SK-N-SH (cell line): ENCODE measurements around the gene CEP126. TPM values are rescaled to one million over a fixed set of nuclear protein-coding genes. Genes with fewer than 3 reads are reported as not detected.

Experiments used
- CTCF ChIA-PET: fragments of 300-600, 350-600 bp; formaldehyde crosslinking; extraction: SDS; loops from one replicate; lab custom pipeline; 2021; lab: Yijun Ruan, JAX
- POLR2A ChIA-PET: fragments of 350-600 bp; sonication (Branson Sonifier 250); formaldehyde crosslinking; extraction: SDS; loops from one replicate; lab custom pipeline; 2020; ENCODE audit warnings: antibody characterized with exemption, inconsistent platforms; lab: Yijun Ruan, JAX
- DNase-seq: peaks from one replicate; pipeline ENCODE4 v3.0.0; 2012
- H2AFZ ChIP-seq: fragments of 200-600 bp; sonication (generic); 2 replicates; pipeline ENCODE4 v1.8.1; 2016; ENCODE audit warnings: antibody characterized with exemption, mild to moderate bottlenecking, low read depth
- H3F3A ChIP-seq: fragments of 200-600 bp; sonication (generic); replicated peaks from 2 replicates; pipeline ENCODE3; 2016; ENCODE audit warnings: antibody characterized with exemption, mild to moderate bottlenecking; ENCODE audit not compliant: insufficient read depth
- H3K27ac ChIP-seq, 2 experiments: fragments of 200-500 bp in 1 of 2; fragments of 200-600 bp in 1 of 2; sonication (Bioruptor generic) in 1 of 2; sonication (generic), shearing (Covaris generic) in 1 of 2; 2 replicates each; pipeline versions ENCODE4 v1.5.1 to v1.6.1; 2014 to 2016; ENCODE audit warnings: low read depth in 2 of 2, inconsistent platforms in 1 of 2, low read length in 1 of 2, mild to moderate bottlenecking in 1 of 2, mixed read lengths in 1 of 2
- H3K27me3 ChIP-seq: fragments of 200-600 bp; sonication (generic), shearing (Covaris generic); 2 replicates; pipeline ENCODE4 v1.6.1; 2016; ENCODE audit warnings: mixed run types; ENCODE audit not compliant: insufficient read depth
- H3K36me3 ChIP-seq, 2 experiments: fragments of 200-500 bp in 1 of 2; fragments of 200-600 bp in 1 of 2; sonication (Bioruptor generic) in 1 of 2; sonication (generic) in 1 of 2; replicated peaks in 1 of 2; 2 replicates each; pipeline versions ENCODE3 to v1.5.1; 2014 to 2016; ENCODE audit warnings: low read length in 1 of 2, mild to moderate bottlenecking in 1 of 2; ENCODE audit not compliant: insufficient read depth in 2 of 2, control insufficient read depth in 1 of 2
- H3K4me1 ChIP-seq, 2 experiments: fragments of 200-500 bp in 1 of 2; fragments of 200-600 bp in 1 of 2; sonication (Bioruptor generic) in 1 of 2; sonication (generic), shearing (Covaris generic) in 1 of 2; 2 replicates each; pipeline versions ENCODE4 v1.5.1 to v1.6.1; 2014 to 2016; ENCODE audit warnings: low read depth in 1 of 2, low read length in 1 of 2, mixed run types in 1 of 2; ENCODE audit not compliant: insufficient read depth in 2 of 2, control insufficient read depth in 1 of 2
- H3K4me2 ChIP-seq: fragments of 200-600 bp; sonication (generic), shearing (Covaris generic); 2 replicates; pipeline ENCODE4 v1.6.1; 2017; ENCODE audit warnings: mixed run types
- H3K4me3 ChIP-seq, 2 experiments: fragments of 200-500 bp in 1 of 2; fragments of 200-600 bp in 1 of 2; sonication (Bioruptor generic) in 1 of 2; sonication (generic), shearing (Covaris generic) in 1 of 2; 2 replicates each; pipeline versions ENCODE4 v1.5.1 to v1.8.1; 2014 to 2016; ENCODE audit warnings: low read depth in 2 of 2, inconsistent platforms in 1 of 2, low read length in 1 of 2, mild to moderate bottlenecking in 1 of 2, mixed read lengths in 1 of 2, moderate library complexity in 1 of 2
- H3K79me2 ChIP-seq: fragments of 200-600 bp; sonication (generic); 2 replicates; pipeline ENCODE4 v1.8.1; 2017; ENCODE audit warnings: mild to moderate bottlenecking; ENCODE audit not compliant: insufficient read depth
- H3K9ac ChIP-seq: fragments of 200-600 bp; sonication (generic); 2 replicates; pipeline ENCODE4 v1.6.1; 2017; ENCODE audit warnings: mixed run types
- H3K9me2 ChIP-seq: fragments of 200-600 bp; sonication (generic); 2 replicates; pipeline ENCODE4 v1.6.1; 2017; ENCODE audit warnings: mixed run types
- H3K9me3 ChIP-seq: fragments of 200-600 bp; sonication (generic); 2 replicates; pipeline ENCODE4 v1.6.1; 2017; ENCODE audit warnings: mixed run types, mild to moderate bottlenecking, moderate library complexity
- H4K20me1 ChIP-seq: fragments of 200-600 bp; sonication (generic); 2 replicates; pipeline ENCODE4 v1.6.1; 2017; ENCODE audit warnings: mild to moderate bottlenecking, mixed run types; ENCODE audit not compliant: insufficient read depth
- CHD2 ChIP-seq: fragments of 150-350 bp; IDR thresholded peaks from 2 replicates; pipeline ENCODE4 v1.6.1; 2018; ENCODE audit warnings: low read length; ENCODE audit not compliant: partially characterized antibody
- FOXM1 ChIP-seq: IDR thresholded peaks from 2 replicates; pipeline ENCODE4 v1.4.0; 2012; ENCODE audit warnings: low read depth, mild to moderate bottlenecking
- MEF2A ChIP-seq: IDR thresholded peaks from 2 replicates; pipeline ENCODE4 v1.4.0; 2012; ENCODE audit warnings: low read depth, borderline replicate concordance
- NFIC ChIP-seq: IDR thresholded peaks from 2 replicates; pipeline ENCODE4 v1.4.0; 2012; ENCODE audit warnings: borderline replicate concordance
- RAD21 ChIP-seq: IDR thresholded peaks from 2 replicates; pipeline ENCODE4 v1.6.1; 2012; ENCODE audit warnings: mild to moderate bottlenecking, low read length
- RFX5 ChIP-seq: IDR thresholded peaks from 2 replicates; pipeline ENCODE4 v1.6.1; 2012; ENCODE audit warnings: mild to moderate bottlenecking, improper control_type of control experiment, low read length
- SIN3A ChIP-seq: IDR thresholded peaks from 2 replicates; pipeline ENCODE4 v1.6.1; 2012; ENCODE audit warnings: low read depth, mild to moderate bottlenecking, low read length, moderate library complexity, borderline replicate concordance
- SMC3 ChIP-seq: IDR thresholded peaks from 2 replicates; pipeline ENCODE4 v1.6.1; 2012; ENCODE audit warnings: low read depth, low read length, improper control_type of control experiment
- TCF12 ChIP-seq: IDR thresholded peaks from 2 replicates; pipeline ENCODE4 v1.4.0; 2012
- TEAD4 ChIP-seq: IDR thresholded peaks from 2 replicates; pipeline ENCODE4 v1.4.0; 2012; ENCODE audit warnings: mild to moderate bottlenecking, borderline replicate concordance; ENCODE audit not compliant: insufficient read depth
- WGBS: methylation state at CpG from one replicate; pipeline ENCODE4 v1.1.6; 2017; ENCODE audit warnings: low lambda C conversion rate; 5-methylcytosine and 5-hydroxymethylcytosine counted together
- polyA plus RNA-seq, 3 experiments: library from polyadenylated mRNA; depleted of rRNA; stranded (reverse); fragments of >200 nt; gene quantifications; 2 replicates each; pipeline ENCODE4 v1.2.3, GENCODE V29; 2012
- TF ChIP-seq, protein P1 (sequence below): fragments of 200-600 bp; sonication (generic); IDR thresholded peaks from 2 replicates; pipeline ENCODE4 v1.6.1; 2017; ENCODE audit warnings: antibody characterized with exemption, mild to moderate bottlenecking, moderate library complexity
- TF ChIP-seq, protein P2 (sequence below): IDR thresholded peaks from 2 replicates; pipeline ENCODE4 v1.4.0; 2012; ENCODE audit warnings: low read depth, borderline replicate concordance
- TF ChIP-seq, protein P3 (sequence below): fragments of 150-350 bp; IDR thresholded peaks from 2 replicates; pipeline ENCODE4 v1.6.1; 2016; ENCODE audit warnings: mild to moderate bottlenecking, low read depth, low read length

CEP126 gene
- polyA plus RNA-seq, 1 of the 3 experiments (the other 2 are of a cell fraction): 1.4 TPM

DNA sequence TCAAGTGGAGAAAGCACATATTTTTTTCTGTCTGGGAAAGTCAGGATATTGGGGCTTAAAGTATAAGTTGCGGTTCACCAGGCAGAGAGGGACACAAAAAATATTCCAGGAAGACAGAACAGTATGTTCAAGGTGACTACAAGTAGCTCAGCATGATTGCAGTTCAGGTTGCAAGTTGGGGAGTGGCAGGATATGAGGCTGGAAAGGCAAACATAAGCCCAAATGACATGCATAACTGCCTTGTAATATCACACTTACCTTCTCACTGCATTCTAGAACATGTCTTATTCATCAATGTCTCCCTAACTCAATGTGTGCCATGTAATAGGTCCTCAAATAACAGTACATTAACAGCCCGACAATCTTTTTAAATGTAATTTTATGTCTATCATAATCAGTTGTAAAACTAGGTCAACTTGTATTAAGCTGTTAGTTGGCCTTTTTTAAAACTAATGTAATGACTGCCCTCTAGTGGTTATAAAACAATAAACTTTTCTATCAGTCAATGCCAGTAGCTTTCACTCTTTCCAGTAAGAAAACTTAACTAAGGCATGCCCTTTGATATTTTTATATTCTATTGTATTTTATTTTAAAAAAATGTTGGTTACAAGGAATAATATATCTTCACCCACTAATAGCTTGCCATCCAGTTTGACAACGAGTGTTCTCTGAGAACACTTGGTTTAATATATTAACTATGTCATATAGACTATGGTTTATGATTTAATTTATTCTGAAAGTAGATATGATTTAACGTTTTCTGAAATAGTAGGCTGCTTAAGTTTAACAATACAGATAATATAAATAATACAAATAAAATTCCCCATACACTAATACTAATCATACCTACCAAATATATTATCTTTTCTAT is 93.0 kb downstream of the CEP126 start:
- CTCF ChIA-PET: interaction anchor here (0.7 to 10.8 kb wide), 43 partner anchors 8 to 1366 kb away, joined by 3 to 263 read pairs (median 4); partner anchors contain the start of gene CEP126
- Histone ChIP-seq H4K20me1 (no peaks in the 10 kb centered on the region), H3K4me1 (peaks cover 0 to 18% of the 10 kb centered on the region in 2 experiments; a peak in 2 of 4 replicates), H3K4me2 (no peak overlapping the region), H3K27ac (no peak overlapping the region), H2AFZ (peak overlapping the region; percentile 12; the same call in 1 of the 2 replicates), H3K79me2 (no peaks in the 10 kb centered on the region), H3F3A (peaks cover 5% of the 10 kb centered on the region), H3K9me2 (no peaks in the 10 kb centered on the region), H3K27me3 (no peaks in the 10 kb centered on the region), H3K36me3 (no peaks in the 10 kb centered on the region), H3K4me3 (no peak overlapping the region), H3K9me3 (no peaks in the 10 kb centered on the region), H3K9ac (no peak overlapping the region)
- no peak for TF ChIP-seq SIN3A
- TF ChIP-seq, protein P1, sequence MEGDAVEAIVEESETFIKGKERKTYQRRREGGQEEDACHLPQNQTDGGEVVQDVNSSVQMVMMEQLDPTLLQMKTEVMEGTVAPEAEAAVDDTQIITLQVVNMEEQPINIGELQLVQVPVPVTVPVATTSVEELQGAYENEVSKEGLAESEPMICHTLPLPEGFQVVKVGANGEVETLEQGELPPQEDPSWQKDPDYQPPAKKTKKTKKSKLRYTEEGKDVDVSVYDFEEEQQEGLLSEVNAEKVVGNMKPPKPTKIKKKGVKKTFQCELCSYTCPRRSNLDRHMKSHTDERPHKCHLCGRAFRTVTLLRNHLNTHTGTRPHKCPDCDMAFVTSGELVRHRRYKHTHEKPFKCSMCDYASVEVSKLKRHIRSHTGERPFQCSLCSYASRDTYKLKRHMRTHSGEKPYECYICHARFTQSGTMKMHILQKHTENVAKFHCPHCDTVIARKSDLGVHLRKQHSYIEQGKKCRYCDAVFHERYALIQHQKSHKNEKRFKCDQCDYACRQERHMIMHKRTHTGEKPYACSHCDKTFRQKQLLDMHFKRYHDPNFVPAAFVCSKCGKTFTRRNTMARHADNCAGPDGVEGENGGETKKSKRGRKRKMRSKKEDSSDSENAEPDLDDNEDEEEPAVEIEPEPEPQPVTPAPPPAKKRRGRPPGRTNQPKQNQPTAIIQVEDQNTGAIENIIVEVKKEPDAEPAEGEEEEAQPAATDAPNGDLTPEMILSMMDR: peak; percentile 66
- TF ChIP-seq, protein P2, sequence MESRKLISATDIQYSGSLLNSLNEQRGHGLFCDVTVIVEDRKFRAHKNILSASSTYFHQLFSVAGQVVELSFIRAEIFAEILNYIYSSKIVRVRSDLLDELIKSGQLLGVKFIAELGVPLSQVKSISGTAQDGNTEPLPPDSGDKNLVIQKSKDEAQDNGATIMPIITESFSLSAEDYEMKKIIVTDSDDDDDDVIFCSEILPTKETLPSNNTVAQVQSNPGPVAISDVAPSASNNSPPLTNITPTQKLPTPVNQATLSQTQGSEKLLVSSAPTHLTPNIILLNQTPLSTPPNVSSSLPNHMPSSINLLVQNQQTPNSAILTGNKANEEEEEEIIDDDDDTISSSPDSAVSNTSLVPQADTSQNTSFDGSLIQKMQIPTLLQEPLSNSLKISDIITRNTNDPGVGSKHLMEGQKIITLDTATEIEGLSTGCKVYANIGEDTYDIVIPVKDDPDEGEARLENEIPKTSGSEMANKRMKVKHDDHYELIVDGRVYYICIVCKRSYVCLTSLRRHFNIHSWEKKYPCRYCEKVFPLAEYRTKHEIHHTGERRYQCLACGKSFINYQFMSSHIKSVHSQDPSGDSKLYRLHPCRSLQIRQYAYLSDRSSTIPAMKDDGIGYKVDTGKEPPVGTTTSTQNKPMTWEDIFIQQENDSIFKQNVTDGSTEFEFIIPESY: no peak
- no peak for TF ChIP-seq TCF12
- peak; percentile 36 for TF ChIP-seq SMC3
- TF ChIP-seq FOXM1: no peak
- peak; percentile 77 for TF ChIP-seq RAD21
- no peak for TF ChIP-seq MEF2A
- TF ChIP-seq RFX5: 0 out of 2 replicates have a peak, but pooled peaks have one; percentile 32
- no peak for TF ChIP-seq CHD2
- TF ChIP-seq, protein P3, sequence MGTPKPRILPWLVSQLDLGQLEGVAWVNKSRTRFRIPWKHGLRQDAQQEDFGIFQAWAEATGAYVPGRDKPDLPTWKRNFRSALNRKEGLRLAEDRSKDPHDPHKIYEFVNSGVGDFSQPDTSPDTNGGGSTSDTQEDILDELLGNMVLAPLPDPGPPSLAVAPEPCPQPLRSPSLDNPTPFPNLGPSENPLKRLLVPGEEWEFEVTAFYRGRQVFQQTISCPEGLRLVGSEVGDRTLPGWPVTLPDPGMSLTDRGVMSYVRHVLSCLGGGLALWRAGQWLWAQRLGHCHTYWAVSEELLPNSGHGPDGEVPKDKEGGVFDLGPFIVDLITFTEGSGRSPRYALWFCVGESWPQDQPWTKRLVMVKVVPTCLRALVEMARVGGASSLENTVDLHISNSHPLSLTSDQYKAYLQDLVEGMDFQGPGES: no peak
- TF ChIP-seq NFIC: no peak
- TF ChIP-seq TEAD4: no peak
- WGBS: 23% methylated on average over 4 of the region's 4 CpGs
- POLR2A ChIA-PET: no interaction called here
- DNase-seq: peak; percentile 39
